HG03196 (cell line): ENCODE results near the gene SFXN5.
A peak's percentile ranks its signal among the peaks of the same experiment; 100 is the strongest.
"Not testable (repeated sequence)": the region's sequence is repeated elsewhere in the genome, so short reads cannot be mapped to it uniquely, and the experiment has no call there.

ENCODE experiments used
- ATAC-seq: cut with Tn5 transposase; IDR thresholded peaks from one replicate; pipeline ENCODE4 v1.9.1; 2021; ENCODE audit not compliant: unreplicated experiment

SFXN5 gene

GRCh38 chr2:73078457-73079411, 7.2 kb upstream of the SFXN5 start:
- ATAC-seq: no peak

- ATAC-seq: no peak
Measured at GRCh38 chr2:73077424-73077795, 5.9 kb upstream of the SFXN5 start.

GRCh38 chr2:73076701-73077423, 5.3 kb upstream of the SFXN5 start:
- no peak for ATAC-seq

- no peak for ATAC-seq
Measured at GRCh38 chr2:73075477-73076373, 4.2 kb upstream of the SFXN5 start.

- ATAC-seq: no peak
Measured at GRCh38 chr2:73074110-73075069, 2.9 kb upstream of the SFXN5 start.

GRCh38 chr2:73072416-73072815, 904 bp upstream of the SFXN5 start:
- ATAC-seq: no peak

GRCh38 chr2:73072129-73072395, 550 bp upstream of the SFXN5 start:
- ATAC-seq: peak; percentile 13

GRCh38 chr2:73070643-73071359, 711 bp downstream of the SFXN5 start:
- peak; percentile 20 for ATAC-seq

GRCh38 chr2:73069855-73070642, 1.5 kb downstream of the SFXN5 start:
- no peak for ATAC-seq

- ATAC-seq: no peak
Measured at GRCh38 chr2:73069041-73069854, 2.3 kb downstream of the SFXN5 start.

GRCh38 chr2:73068147-73068546, 3.4 kb downstream of the SFXN5 start:
- ATAC-seq: no peak

- no peak for ATAC-seq
Measured at GRCh38 chr2:73067043-73067442, 4.5 kb downstream of the SFXN5 start.

GRCh38 chr2:73065070-73065469, 6.4 kb downstream of the SFXN5 start:
- ATAC-seq: not testable (repeated sequence)

GRCh38 chr2:73063909-73064875, 7.3 kb downstream of the SFXN5 start:
- ATAC-seq: no peak

GRCh38 chr2:73063472-73063871, 8.0 kb downstream of the SFXN5 start:
- ATAC-seq: no peak

GRCh38 chr2:73059106-73059505, 12.4 kb downstream of the SFXN5 start:
- no peak for ATAC-seq

GRCh38 chr2:73054980-73055379, 16.5 kb downstream of the SFXN5 start:
- no peak for ATAC-seq
